Endothelial cell of umbilical vein (primary cell): ENCODE data around the gene TCEA2.
"Not testable (repeated sequence)": the region's sequence is repeated elsewhere in the genome, so short reads cannot be mapped to it uniquely, and the experiment has no call there.

Experiments
- CTCF ChIP-seq, 2 donors: IDR thresholded peaks; 1 replicate in 1 of 2; 2 replicates in 1 of 2; pipeline ENCODE4 v1.5.1; 2011; ENCODE audit warnings: low read length in 2 of 2, mild to moderate bottlenecking in 2 of 2, moderate library complexity in 2 of 2, control low read depth in 1 of 2, inconsistent platforms in 1 of 2, low read depth in 1 of 2; ENCODE audit not compliant: insufficient read depth in 1 of 2; ENCODE audit errors: extremely low read depth in 1 of 2
- EZH2 ChIP-seq: IDR thresholded peaks from 2 replicates; pipeline ENCODE4 v1.6.1; 2012; ENCODE audit warnings: borderline replicate concordance, low read depth, mild to moderate bottlenecking, moderate library complexity, low read length, inconsistent platforms; ENCODE audit not compliant: severe bottlenecking
- GATA2 ChIP-seq: IDR thresholded peaks from 2 replicates; pipeline ENCODE4 v1.7.0; 2011; ENCODE audit warnings: low read depth, mild to moderate bottlenecking, moderate library complexity, mixed read lengths, low read length; ENCODE audit not compliant: insufficient read length, insufficient read depth
- JUN ChIP-seq: IDR thresholded peaks from 2 replicates; pipeline ENCODE4 v1.6.1; 2011; ENCODE audit warnings: borderline replicate concordance, low read depth; ENCODE audit not compliant: insufficient read length, insufficient read depth
- MAX ChIP-seq: IDR thresholded peaks from 2 replicates; pipeline ENCODE4 v1.6.1; 2011; ENCODE audit not compliant: insufficient read depth, insufficient read length
- MYC ChIP-seq: IDR thresholded peaks from one replicate; pipeline ENCODE4 v1.6.1; 2011; ENCODE audit warnings: mild to moderate bottlenecking, low read depth, low read length
- POLR2A ChIP-seq: IDR thresholded peaks from 2 replicates; pipeline ENCODE4 v1.6.1; 2012; ENCODE audit warnings: low read depth, mild to moderate bottlenecking, control low read depth, low read length
- POLR2AphosphoS5 ChIP-seq: IDR thresholded peaks from 2 replicates; pipeline ENCODE4 v1.6.1; 2012; ENCODE audit warnings: low read depth, mild to moderate bottlenecking, control low read depth, low read length, moderate library complexity; ENCODE audit not compliant: insufficient read depth

GRCh38 chr20:64087226-64087825 lies 24.3 kb downstream of the TCEA2 start:
- not testable (repeated sequence) for TF ChIP-seq POLR2A; EZH2; CTCF (IDR thresholded peaks at IDR 0.05; ENCODE audit: extremely low read depth in 1 of 2, insufficient read depth in 1 of 2, low read depth in 1 of 2, low read length in 2 of 2); POLR2AphosphoS5; JUN; GATA2; MAX; MYC
